PFSK-1 (cell line): ENCODE measurements around the gene PITRM1.

Experiments used
- POLR2AphosphoS5 ChIP-seq: IDR thresholded peaks from 2 replicates; pipeline ENCODE4 v1.6.1; 2012; ENCODE audit warnings: low read depth, mild to moderate bottlenecking, control low read depth, low read length, moderate library complexity
- REST ChIP-seq, 2 experiments: IDR thresholded peaks; 2 replicates each; pipeline versions ENCODE4 v1.6.1 to v1.8.0; 2011 to 2012; ENCODE audit warnings: low read depth in 2 of 2, low read length in 2 of 2, control low read depth in 1 of 2, inconsistent platforms in 1 of 2, mild to moderate bottlenecking in 1 of 2, moderate library complexity in 1 of 2; ENCODE audit not compliant: insufficient read depth in 1 of 2
- TAF1 ChIP-seq: IDR thresholded peaks from 2 replicates; pipeline ENCODE4 v1.6.1; 2012; ENCODE audit warnings: low read length, control low read depth, borderline replicate concordance; ENCODE audit not compliant: insufficient read depth

GRCh38 chr10:3172446-3173170 lies at the start of gene PITRM1:
- TF ChIP-seq REST (IDR thresholded peaks at IDR 0.05; ENCODE audit: insufficient read depth in 1 of 2, low read depth in 2 of 2, low read length in 2 of 2), result 0 out of 4 replicates have a peak, but pooled peaks of 1 of the 2 experiments have one; percentile 47
- peak; percentile 99 for TF ChIP-seq POLR2AphosphoS5
- TF ChIP-seq TAF1, result peak; percentile 81; the same call in 1 of the 2 replicates
